Right lobe of liver (tissue), 4 donors: ENCODE measurements around the gene PCDHA11.
"Not testable (repeated sequence)": the region's sequence is repeated elsewhere in the genome, so short reads cannot be mapped to it uniquely, and the experiment has no call there.

Source experiments
- POLR2A ChIP-seq: fragments of 450-650 bp; IDR thresholded peaks from one replicate; pipeline ENCODE4 v1.6.1; 2017; ENCODE audit warnings: antibody characterized with exemption, mild to moderate bottlenecking
- TF ChIP-seq, protein P1 (sequence below), 4 donors: fragments of 200-600 bp in 3 of 4; fragments of 450-650 bp in 1 of 4; IDR thresholded peaks; one replicate each; pipeline versions ENCODE4 v1.5.1 to v1.8.0; 2016 to 2022; ENCODE audit warnings: antibody characterized with exemption in 4 of 4, mild to moderate bottlenecking in 2 of 4
- donor health status: DM: no; HTN: no; CAD: no.
- donor health status: DM: no; HTN: no; CAD: no.
- donor health status: DM: no; HTN: yes; CAD: no.

DNA sequence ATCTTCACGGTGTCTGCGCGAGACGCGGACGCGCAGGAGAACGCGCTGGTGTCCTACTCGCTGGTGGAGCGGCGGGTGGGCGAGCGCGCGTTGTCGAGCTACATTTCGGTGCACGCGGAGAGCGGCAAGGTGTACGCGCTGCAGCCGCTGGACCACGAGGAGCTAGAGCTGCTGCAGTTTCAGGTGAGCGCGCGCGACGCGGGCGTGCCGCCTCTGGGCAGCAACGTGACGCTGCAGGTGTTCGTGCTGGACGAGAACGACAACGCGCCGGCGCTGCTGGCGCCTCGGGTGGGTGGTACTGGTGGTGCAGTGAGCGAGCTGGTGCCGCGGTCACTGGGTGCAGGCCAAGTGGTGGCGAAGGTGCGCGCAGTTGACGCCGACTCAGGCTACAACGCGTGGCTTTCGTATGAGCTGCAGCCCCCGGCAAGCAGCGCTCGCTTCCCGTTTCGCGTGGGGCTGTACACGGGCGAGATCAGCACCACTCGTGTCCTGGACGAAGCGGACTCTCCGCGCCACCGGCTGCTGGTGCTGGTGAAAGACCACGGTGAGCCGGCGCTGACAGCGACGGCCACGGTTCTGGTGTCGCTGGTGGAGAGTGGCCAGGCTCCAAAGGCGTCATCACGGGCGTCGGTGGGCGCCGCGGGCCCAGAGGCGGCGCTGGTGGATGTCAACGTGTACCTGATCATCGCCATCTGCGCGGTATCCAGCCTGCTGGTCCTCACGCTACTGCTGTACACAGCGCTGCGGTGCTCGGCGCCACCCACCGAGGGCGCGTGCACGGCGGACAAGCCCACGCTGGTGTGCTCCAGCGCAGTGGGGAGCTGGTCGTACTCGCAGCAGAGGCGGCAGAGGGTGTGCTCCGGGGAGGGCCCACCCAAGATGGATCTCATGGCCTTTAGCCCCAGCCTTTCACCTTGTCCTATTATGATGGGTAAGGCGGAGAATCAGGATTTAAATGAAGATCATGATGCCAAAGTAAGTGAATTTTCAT is 39.0 kb upstream of the PCDHA11 start:
- TF ChIP-seq, protein P1, sequence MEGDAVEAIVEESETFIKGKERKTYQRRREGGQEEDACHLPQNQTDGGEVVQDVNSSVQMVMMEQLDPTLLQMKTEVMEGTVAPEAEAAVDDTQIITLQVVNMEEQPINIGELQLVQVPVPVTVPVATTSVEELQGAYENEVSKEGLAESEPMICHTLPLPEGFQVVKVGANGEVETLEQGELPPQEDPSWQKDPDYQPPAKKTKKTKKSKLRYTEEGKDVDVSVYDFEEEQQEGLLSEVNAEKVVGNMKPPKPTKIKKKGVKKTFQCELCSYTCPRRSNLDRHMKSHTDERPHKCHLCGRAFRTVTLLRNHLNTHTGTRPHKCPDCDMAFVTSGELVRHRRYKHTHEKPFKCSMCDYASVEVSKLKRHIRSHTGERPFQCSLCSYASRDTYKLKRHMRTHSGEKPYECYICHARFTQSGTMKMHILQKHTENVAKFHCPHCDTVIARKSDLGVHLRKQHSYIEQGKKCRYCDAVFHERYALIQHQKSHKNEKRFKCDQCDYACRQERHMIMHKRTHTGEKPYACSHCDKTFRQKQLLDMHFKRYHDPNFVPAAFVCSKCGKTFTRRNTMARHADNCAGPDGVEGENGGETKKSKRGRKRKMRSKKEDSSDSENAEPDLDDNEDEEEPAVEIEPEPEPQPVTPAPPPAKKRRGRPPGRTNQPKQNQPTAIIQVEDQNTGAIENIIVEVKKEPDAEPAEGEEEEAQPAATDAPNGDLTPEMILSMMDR (IDR thresholded peaks at IDR 0.05) = not testable (repeated sequence)
- not testable (repeated sequence) for TF ChIP-seq POLR2A
